GM23248 (cell line): ENCODE results near the gene SOX6.

ENCODE experiments used
- EZH2 ChIP-seq: fragments of 200-600 bp; sonication (generic); IDR thresholded peaks from 2 replicates; pipeline ENCODE4 v1.6.1; 2018; ENCODE audit warnings: antibody characterized with exemption, mild to moderate bottlenecking; ENCODE audit not compliant: insufficient read depth, poor library complexity, severe bottlenecking
- EZH2phosphoT487 ChIP-seq: fragments of 200-600 bp; sonication (generic); IDR thresholded peaks from 2 replicates; pipeline ENCODE4 v1.6.1; 2018; ENCODE audit warnings: antibody characterized with exemption, moderate library complexity, mild to moderate bottlenecking, low read depth; ENCODE audit not compliant: insufficient read depth

DNA sequence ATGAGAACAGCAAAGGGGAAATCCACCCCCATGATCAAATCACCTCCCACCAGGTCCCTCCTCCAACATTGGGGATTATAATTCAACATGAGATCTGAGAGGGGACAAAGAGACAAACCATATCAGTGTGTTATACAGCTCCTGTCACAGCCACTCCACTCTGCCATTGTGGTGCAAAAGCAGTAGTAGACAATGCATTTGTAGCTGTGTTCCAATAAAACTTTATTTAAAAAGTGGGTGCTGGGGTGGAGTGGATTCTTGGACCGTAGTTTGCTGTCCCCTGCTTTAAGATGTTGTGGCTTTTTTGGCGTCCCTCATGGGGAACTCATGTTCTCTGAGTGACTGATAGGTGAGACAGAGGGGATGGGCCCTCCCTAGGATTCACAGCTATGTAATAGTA lies 399.1 kb downstream of the SOX6 start:
- no peak for TF ChIP-seq EZH2
- no peak for TF ChIP-seq EZH2phosphoT487
